Mesothelial cell of epicardium (in vitro differentiated cells): ENCODE results near the gene MAST3. TPM values are rescaled to one million over a fixed set of nuclear protein-coding genes. Genes with fewer than 3 reads are reported as not detected.

Experiments
- DNase-seq, 2 experiments: peaks; one replicate each; pipeline ENCODE4 v3.0.0; 2021; ENCODE audit warnings: low spot score in 2 of 2; ENCODE audit not compliant: unreplicated experiment in 2 of 2
- H3K27ac Mint-ChIP-seq: 2 replicates; pipeline ENCODE4 v1.8.0; 2021; ENCODE audit warnings: mixed read lengths
- H3K27me3 Mint-ChIP-seq: 2 replicates; pipeline ENCODE4 v1.8.0; 2021; ENCODE audit warnings: low read depth, mixed read lengths
- H3K36me3 Mint-ChIP-seq: 2 replicates; pipeline ENCODE4 v1.8.0; 2021; ENCODE audit warnings: mixed read lengths
- H3K4me1 Mint-ChIP-seq: 2 replicates; pipeline ENCODE4 v1.8.0; 2021; ENCODE audit warnings: mixed read lengths
- H3K4me3 Mint-ChIP-seq: 2 replicates; pipeline ENCODE4 v1.8.0; 2021; ENCODE audit warnings: mild to moderate bottlenecking, moderate library complexity, mixed read lengths
- H3K9me3 Mint-ChIP-seq: 2 replicates; pipeline ENCODE4 v1.8.0; 2021; ENCODE audit warnings: mixed read lengths
- total RNA-seq: library from RNA; stranded (reverse); gene quantifications from 3 replicates; pipeline ENCODE4 v1.2.1, GENCODE V29; 2021
- TF ChIP-seq, protein P1 (sequence below): fragments of 200-600 bp; sonication (generic); IDR thresholded peaks from one replicate; pipeline ENCODE4 v1.5.0; 2021; ENCODE audit warnings: antibody characterized with exemption; ENCODE audit not compliant: unreplicated experiment

MAST3 gene
- total RNA-seq, 1 donor from 2014 or later, result 16.0 TPM

- Mint-ChIP-seq H3K36me3 (no peaks in the 10 kb centered on the region), H3K27ac (peak overlapping the region; percentile 95), H3K27me3 (no peaks in the 10 kb centered on the region), H3K4me1 (peaks cover 17% of the 10 kb centered on the region), H3K9me3 (no peaks in the 10 kb centered on the region), H3K4me3 (peak overlapping the region; percentile 82)
- no peak for DNase-seq
- TF ChIP-seq, protein P1, sequence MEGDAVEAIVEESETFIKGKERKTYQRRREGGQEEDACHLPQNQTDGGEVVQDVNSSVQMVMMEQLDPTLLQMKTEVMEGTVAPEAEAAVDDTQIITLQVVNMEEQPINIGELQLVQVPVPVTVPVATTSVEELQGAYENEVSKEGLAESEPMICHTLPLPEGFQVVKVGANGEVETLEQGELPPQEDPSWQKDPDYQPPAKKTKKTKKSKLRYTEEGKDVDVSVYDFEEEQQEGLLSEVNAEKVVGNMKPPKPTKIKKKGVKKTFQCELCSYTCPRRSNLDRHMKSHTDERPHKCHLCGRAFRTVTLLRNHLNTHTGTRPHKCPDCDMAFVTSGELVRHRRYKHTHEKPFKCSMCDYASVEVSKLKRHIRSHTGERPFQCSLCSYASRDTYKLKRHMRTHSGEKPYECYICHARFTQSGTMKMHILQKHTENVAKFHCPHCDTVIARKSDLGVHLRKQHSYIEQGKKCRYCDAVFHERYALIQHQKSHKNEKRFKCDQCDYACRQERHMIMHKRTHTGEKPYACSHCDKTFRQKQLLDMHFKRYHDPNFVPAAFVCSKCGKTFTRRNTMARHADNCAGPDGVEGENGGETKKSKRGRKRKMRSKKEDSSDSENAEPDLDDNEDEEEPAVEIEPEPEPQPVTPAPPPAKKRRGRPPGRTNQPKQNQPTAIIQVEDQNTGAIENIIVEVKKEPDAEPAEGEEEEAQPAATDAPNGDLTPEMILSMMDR, result no peak
Measured at GRCh38 chr19:18191640-18192062, 94.1 kb downstream of the MAST3 start.

DNA sequence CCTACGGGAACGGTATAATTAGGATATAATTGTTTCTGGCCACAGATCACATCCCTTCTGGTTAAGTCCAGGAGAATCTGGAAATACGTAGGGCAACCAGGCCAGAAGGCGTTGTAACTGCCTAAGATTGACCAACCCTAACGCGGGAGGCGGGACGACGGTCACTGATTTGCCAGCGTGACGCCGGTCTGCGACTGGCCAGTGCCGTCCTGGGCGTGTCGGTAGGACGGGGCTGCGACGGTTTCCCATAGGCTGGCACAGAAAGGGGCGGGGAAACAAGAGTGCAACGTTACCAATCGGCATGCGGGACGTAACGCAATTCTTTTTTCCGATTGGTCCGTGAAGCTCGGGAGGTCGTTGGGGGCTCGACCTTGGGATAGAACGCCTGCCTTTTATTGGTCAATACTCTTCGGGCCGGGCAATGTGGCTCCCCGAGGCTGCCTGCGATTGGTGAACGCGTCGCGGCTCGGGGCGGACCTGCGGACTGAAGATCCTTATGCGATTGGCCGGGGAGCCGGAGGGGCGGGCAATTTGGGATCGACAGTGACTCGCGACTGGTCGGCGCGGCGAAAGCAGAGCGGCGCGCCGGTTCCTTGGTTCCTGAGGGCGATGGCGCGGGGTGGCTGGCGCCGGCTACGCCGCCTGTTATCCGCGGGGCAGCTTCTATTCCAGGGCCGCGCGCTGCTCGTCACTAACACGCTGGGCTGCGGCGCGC lies 95.3 kb downstream of the MAST3 start, which contains the start of gene MPV17L2:
Gene MPV17L2 (plus strand): TSS at position 546 of the 715 bp plus-strand sequence. CDS start 64 bp downstream, at position 610.
- TF ChIP-seq, protein P1, result no peak
- peak; percentile 97 for DNase-seq
- Mint-ChIP-seq H3K36me3 (no peaks in the 10 kb centered on the region), H3K4me1 (peaks cover 17% of the 10 kb centered on the region), H3K9me3 (no peaks in the 10 kb centered on the region), H3K4me3 (peak within 1 kb of the TSS; percentile 82), H3K27ac (peak within 1 kb of the TSS; percentile 95), H3K27me3 (no peaks in the 10 kb centered on the region)

DNA sequence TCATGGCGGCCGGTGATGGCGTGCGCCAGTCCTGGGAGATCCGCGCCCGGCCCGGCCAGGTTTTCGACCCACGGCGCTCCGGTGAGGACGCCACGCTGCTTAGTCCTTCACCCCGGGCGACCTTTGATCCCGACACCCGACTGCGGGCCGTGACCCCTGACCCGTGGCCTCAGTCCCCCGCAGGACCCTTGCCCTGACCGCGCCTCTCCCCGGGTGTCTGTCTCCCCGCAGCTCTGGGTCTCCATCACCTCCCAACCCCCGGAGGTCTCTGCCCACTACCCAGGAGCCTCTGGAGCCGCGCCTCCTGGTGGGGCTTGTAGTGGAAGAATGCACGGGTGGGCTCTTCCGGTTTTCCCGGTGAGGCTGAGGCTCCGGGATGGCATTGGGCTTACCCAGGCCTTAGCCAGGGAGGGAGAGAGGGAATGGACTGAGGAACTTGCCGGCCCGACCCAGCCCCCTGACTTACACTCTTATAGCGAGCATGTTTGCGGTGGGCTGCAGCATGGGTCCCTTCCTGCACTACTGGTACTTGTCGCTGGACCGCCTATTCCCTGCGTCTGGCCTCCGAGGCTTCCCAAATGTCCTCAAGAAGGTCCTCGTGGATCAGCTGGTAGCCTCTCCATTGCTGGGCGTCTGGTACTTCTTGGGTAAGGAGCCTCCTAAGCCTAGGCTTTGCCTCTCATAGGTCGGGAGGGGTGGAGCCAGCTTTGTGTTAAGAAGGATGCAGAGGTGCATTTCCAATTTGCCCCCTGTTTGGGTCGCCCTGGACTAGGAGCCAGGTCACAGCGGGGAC lies 96.0 kb downstream of the MAST3 start:
- TF ChIP-seq, protein P1, result no peak
- Mint-ChIP-seq H3K4me1 (peaks cover 17% of the 10 kb centered on the region), H3K36me3 (peaks cover 6% of the 10 kb centered on the region)

GRCh38 chr19:18194181-18194530 lies 96.6 kb downstream of the MAST3 start:
- peaks cover 6% of the 10 kb centered on the region for H3K36me3 Mint-ChIP-seq

More for the DNA sequence above, 96.0 kb downstream of the MAST3 start:
- Mint-ChIP-seq H3K9me3 (no peaks in the 10 kb centered on the region), H3K27ac (peak overlapping the region; percentile 95), H3K4me3 (peak overlapping the region; percentile 82), H3K27me3 (no peaks in the 10 kb centered on the region)
- no peak for DNase-seq

GRCh38 chr19:18194554-18195238 lies 97.1 kb downstream of the MAST3 start:
- H3K9me3 Mint-ChIP-seq, result no peaks in the 10 kb centered on the region
- peak overlapping the region; percentile 82 for H3K4me3 Mint-ChIP-seq
- no peak for DNase-seq
- peaks cover 6% of the 10 kb centered on the region for H3K36me3 Mint-ChIP-seq
- H3K27me3 Mint-ChIP-seq, result no peaks in the 10 kb centered on the region
- peaks cover 17% of the 10 kb centered on the region for H3K4me1 Mint-ChIP-seq
- TF ChIP-seq, protein P1, result no peak
- peak overlapping the region; percentile 64 for H3K27ac Mint-ChIP-seq

More at GRCh38 chr19:18194181-18194530, 96.6 kb downstream of the MAST3 start:
- Mint-ChIP-seq H3K9me3 (no peaks in the 10 kb centered on the region), H3K27me3 (no peaks in the 10 kb centered on the region), H3K4me1 (peaks cover 17% of the 10 kb centered on the region), H3K4me3 (peak overlapping the region; percentile 82), H3K27ac (peak overlapping the region; percentile 95)
- TF ChIP-seq, protein P1, result no peak
- DNase-seq, result no peak
